Limb (tissue), 2 donors: ENCODE measurements around the gene LDLR.
"Not testable (repeated sequence)": the region's sequence is repeated elsewhere in the genome, so short reads cannot be mapped to it uniquely, and the experiment has no call there.

Experiments
- DNase-seq, 2 donors: peaks; one replicate each; pipeline ENCODE4 v3.0.0-alpha.2; 2016; ENCODE audit errors: extremely low spot score in 2 of 2

Gene LDLR

GRCh38 chr19:11172576-11172975 is 83.3 kb downstream of the LDLR start:
- no peak for DNase-seq

- no peak for DNase-seq
Measured at GRCh38 chr19:11173516-11174155, 84.4 kb downstream of the LDLR start.

GRCh38 chr19:11174336-11174735 is 85.1 kb downstream of the LDLR start:
- no peak for DNase-seq

GRCh38 chr19:11175920-11176319 is 86.7 kb downstream of the LDLR start:
- no peak for DNase-seq

- DNase-seq = no peak
Measured at GRCh38 chr19:11176466-11177193, 87.4 kb downstream of the LDLR start.

- no peak for DNase-seq
Measured at GRCh38 chr19:11177592-11177991, 88.3 kb downstream of the LDLR start.

GRCh38 chr19:11179145-11179465 is 89.8 kb downstream of the LDLR start:
- DNase-seq = not testable (repeated sequence)

- no peak for DNase-seq
Measured at GRCh38 chr19:11179716-11180297, 90.5 kb downstream of the LDLR start.

- DNase-seq = no peak
Measured at GRCh38 chr19:11180346-11180745, 91.1 kb downstream of the LDLR start.

- not testable (repeated sequence) for DNase-seq
Measured at GRCh38 chr19:11180975-11181374, 91.7 kb downstream of the LDLR start.

- DNase-seq = no peak
Measured at GRCh38 chr19:11181488-11181887, 92.2 kb downstream of the LDLR start.
